Measurements from ENCODE around the gene DDAH1.

Gene DDAH1

GRCh38 chr1:85393490-85393889 lies 71.5 kb downstream of the DDAH1 start:
- DNase-seq (ENCODE audit: low spot score): no peak

GRCh38 chr1:85388416-85388815 lies 76.5 kb downstream of the DDAH1 start:
- DNase-seq (ENCODE audit: low spot score): no peak

- no peak for DNase-seq (ENCODE audit: low spot score)
Measured at GRCh38 chr1:85387781-85388180, 77.2 kb downstream of the DDAH1 start.

- DNase-seq (ENCODE audit: low spot score): no peak
Measured at GRCh38 chr1:85386068-85386722, 78.8 kb downstream of the DDAH1 start.

- no peak for DNase-seq (ENCODE audit: low spot score)
Measured at GRCh38 chr1:85379203-85380136, 85.5 kb downstream of the DDAH1 start.

GRCh38 chr1:85378534-85378933 lies 86.4 kb downstream of the DDAH1 start:
- no peak for DNase-seq (ENCODE audit: low spot score)

GRCh38 chr1:85376356-85376755 lies 88.6 kb downstream of the DDAH1 start:
- DNase-seq (ENCODE audit: low spot score): no peak

- DNase-seq (ENCODE audit: low spot score): no peak
Measured at GRCh38 chr1:85375493-85375892, 89.5 kb downstream of the DDAH1 start.

- DNase-seq (ENCODE audit: low spot score): no peak
Measured at GRCh38 chr1:85374160-85374559, 90.8 kb downstream of the DDAH1 start.

- DNase-seq (ENCODE audit: low spot score): no peak
Measured at GRCh38 chr1:85373378-85373708, 91.6 kb downstream of the DDAH1 start.

GRCh38 chr1:85372683-85373377 lies 92.1 kb downstream of the DDAH1 start:
- DNase-seq (ENCODE audit: low spot score): no peak

GRCh38 chr1:85371021-85371420 lies 93.9 kb downstream of the DDAH1 start:
- no peak for DNase-seq (ENCODE audit: low spot score)

- no peak for DNase-seq (ENCODE audit: low spot score)
Measured at GRCh38 chr1:85368073-85368770, 96.7 kb downstream of the DDAH1 start.

- DNase-seq (ENCODE audit: low spot score): no peak
Measured at GRCh38 chr1:85366391-85367170, 98.4 kb downstream of the DDAH1 start.

GRCh38 chr1:85365851-85366250 lies 99.1 kb downstream of the DDAH1 start:
- DNase-seq (ENCODE audit: low spot score): no peak

GRCh38 chr1:85363521-85363920 lies 101.4 kb downstream of the DDAH1 start:
- no peak for DNase-seq (ENCODE audit: low spot score)

- DNase-seq (ENCODE audit: low spot score): no peak
Measured at GRCh38 chr1:85363092-85363491, 101.9 kb downstream of the DDAH1 start.

- DNase-seq (ENCODE audit: low spot score): no peak
Measured at GRCh38 chr1:85361606-85362296, 103.2 kb downstream of the DDAH1 start.

GRCh38 chr1:85360730-85361493 lies 104.0 kb downstream of the DDAH1 start:
- peak; percentile 69 for DNase-seq (ENCODE audit: low spot score)
